H9 (cell line): ENCODE measurements around the gene RABGAP1L. TPM values are rescaled to one million over a fixed set of nuclear protein-coding genes. Genes with fewer than 3 reads are reported as not detected.

Experiments used
- DNase-seq: peaks from one replicate; pipeline ENCODE4 v3.0.0-alpha.2; 2017
- H2AFZ ChIP-seq: one replicate; pipeline ENCODE4 v1.6.1; 2013; ENCODE audit warnings: mild to moderate bottlenecking, low read length, control low read depth, moderate library complexity
- H2AK5ac ChIP-seq: 2 replicates; pipeline ENCODE4 v1.6.1; 2013; ENCODE audit warnings: low read length, control low read depth, mixed read lengths; ENCODE audit not compliant: insufficient read length
- H2BK120ac ChIP-seq: one replicate; pipeline ENCODE4 v1.6.1; 2013; ENCODE audit warnings: low read depth, mild to moderate bottlenecking, low read length, control low read depth, inconsistent platforms; ENCODE audit not compliant: poor library complexity, severe bottlenecking
- H2BK12ac ChIP-seq: 2 replicates; pipeline ENCODE4 v1.6.1; 2013; ENCODE audit warnings: low read length, control low read depth, mixed read lengths, low read depth; ENCODE audit not compliant: insufficient read length
- H2BK15ac ChIP-seq: 2 replicates; pipeline ENCODE4 v1.6.1; 2013; ENCODE audit warnings: low read depth, low read length, control low read depth
- H2BK20ac ChIP-seq: one replicate; pipeline ENCODE4 v1.6.1; 2013; ENCODE audit warnings: low read depth, mild to moderate bottlenecking, low read length, control low read depth, inconsistent platforms; ENCODE audit not compliant: poor library complexity, severe bottlenecking
- H2BK5ac ChIP-seq: 2 replicates; pipeline ENCODE4 v1.6.1; 2013; ENCODE audit warnings: low read length, control low read depth, mixed read lengths; ENCODE audit not compliant: insufficient read length
- H3K14ac ChIP-seq: 2 replicates; pipeline ENCODE4 v1.6.1; 2013; ENCODE audit warnings: low read length, control low read depth; ENCODE audit not compliant: insufficient read depth
- H3K18ac ChIP-seq: 2 replicates; pipeline ENCODE4 v1.6.1; 2013; ENCODE audit warnings: low read depth, mild to moderate bottlenecking, mixed read lengths, low read length, control low read depth; ENCODE audit not compliant: insufficient read length
- H3K23ac ChIP-seq: 2 replicates; pipeline ENCODE4 v1.6.1; 2013; ENCODE audit warnings: low read length, control low read depth, mixed read lengths, low read depth; ENCODE audit not compliant: insufficient read length
- H3K23me2 ChIP-seq: 2 replicates; pipeline ENCODE4 v1.6.1; 2013; ENCODE audit warnings: low read depth, mild to moderate bottlenecking, mixed read lengths, low read length, control low read depth; ENCODE audit not compliant: insufficient read length, poor library complexity, severe bottlenecking
- H3K27ac ChIP-seq: 2 replicates; pipeline ENCODE4 v1.5.1; 2013; ENCODE audit warnings: low read length, control low read depth, mixed read lengths, low read depth; ENCODE audit not compliant: insufficient read length
- H3K27me3 ChIP-seq: 2 replicates; pipeline ENCODE4 v1.6.1; 2013; ENCODE audit warnings: low read length, control low read depth, inconsistent platforms; ENCODE audit not compliant: insufficient read depth
- H3K4ac ChIP-seq: 2 replicates; pipeline ENCODE4 v1.6.1; 2013; ENCODE audit warnings: low read depth, mild to moderate bottlenecking, control low read depth, inconsistent platforms, low read length, moderate library complexity
- H3K4me1 ChIP-seq: 2 replicates; pipeline ENCODE4 v1.6.1; 2013; ENCODE audit warnings: low read length, control low read depth, inconsistent platforms; ENCODE audit not compliant: insufficient read depth
- H3K4me2 ChIP-seq: 2 replicates; pipeline ENCODE4 v1.6.1; 2013; ENCODE audit warnings: low read length, control low read depth, mixed read lengths; ENCODE audit not compliant: insufficient read length, insufficient read depth
- H3K56ac ChIP-seq: 2 replicates; pipeline ENCODE4 v1.6.1; 2013; ENCODE audit warnings: low read depth, mild to moderate bottlenecking, mixed read lengths, low read length, control low read depth; ENCODE audit not compliant: insufficient read length
- H3K79me1 ChIP-seq: 2 replicates; pipeline ENCODE4 v1.6.1; 2013; ENCODE audit warnings: low read depth, mild to moderate bottlenecking, moderate library complexity, low read length, control low read depth, inconsistent platforms; ENCODE audit not compliant: insufficient read depth, poor library complexity, severe bottlenecking
- H3K79me2 ChIP-seq: 2 replicates; pipeline ENCODE4 v1.6.1; 2013; ENCODE audit warnings: low read length, control low read depth, inconsistent platforms; ENCODE audit not compliant: insufficient read depth
- H3K9ac ChIP-seq: 2 replicates; pipeline ENCODE4 v1.6.1; 2013; ENCODE audit warnings: low read length, control low read depth, mixed read lengths; ENCODE audit not compliant: insufficient read length; ENCODE audit errors: extremely low read depth
- H3K9me3 ChIP-seq: one replicate; pipeline ENCODE4 v1.6.1; 2013; ENCODE audit warnings: low read depth, low read length, inconsistent platforms; ENCODE audit not compliant: control insufficient read depth
- H3T11ph ChIP-seq: one replicate; pipeline ENCODE4 v1.6.1; 2013; ENCODE audit warnings: mild to moderate bottlenecking, low read length, control low read depth, inconsistent platforms
- H4K20me1 ChIP-seq: one replicate; pipeline ENCODE4 v1.6.1; 2013; ENCODE audit not compliant: control insufficient read depth, insufficient read length, insufficient read depth
- H4K5ac ChIP-seq: 2 replicates; pipeline ENCODE4 v1.6.1; 2013; ENCODE audit warnings: low read depth, mild to moderate bottlenecking, mixed read lengths, low read length, control low read depth; ENCODE audit not compliant: insufficient read length
- H4K8ac ChIP-seq: replicated peaks from 2 replicates; pipeline ENCODE4 v1.6.1; 2013; ENCODE audit warnings: low read length, control low read depth, mixed read lengths, low read depth; ENCODE audit not compliant: insufficient read length
- H4K91ac ChIP-seq: 2 replicates; pipeline ENCODE4 v1.6.1; 2013; ENCODE audit warnings: low read depth, mild to moderate bottlenecking, moderate library complexity, mixed read lengths, low read length, control low read depth; ENCODE audit not compliant: insufficient read length
- H3K27ac Mint-ChIP-seq, 3 experiments: 2 replicates in 2 of 3; 3 replicates in 1 of 3; pipeline ENCODE4 v1.8.0; 2020 to 2021; ENCODE audit warnings: mixed read lengths in 3 of 3, mild to moderate bottlenecking in 1 of 3, moderate library complexity in 1 of 3
- H3K27me3 Mint-ChIP-seq: 2 replicates; pipeline ENCODE4 v1.8.0; 2021; ENCODE audit warnings: low read depth, mild to moderate bottlenecking, moderate library complexity, mixed read lengths
- H3K36me3 Mint-ChIP-seq, 3 experiments: 2 replicates in 2 of 3; 3 replicates in 1 of 3; pipeline ENCODE4 v1.8.0; 2020 to 2021; ENCODE audit warnings: low read depth in 3 of 3, mixed read lengths in 3 of 3; ENCODE audit not compliant: insufficient read depth in 1 of 3
- H3K4me1 Mint-ChIP-seq, 2 experiments: 2 replicates each; pipeline ENCODE4 v1.8.0; 2020; ENCODE audit warnings: mixed read lengths in 2 of 2
- H3K4me3 Mint-ChIP-seq, 2 experiments: 2 replicates in 1 of 2; 3 replicates in 1 of 2; pipeline ENCODE4 v1.8.0; 2020 to 2021; ENCODE audit warnings: mild to moderate bottlenecking in 2 of 2, mixed read lengths in 2 of 2, moderate library complexity in 1 of 2
- H3K9me3 Mint-ChIP-seq, 2 experiments: 2 replicates in 1 of 2; 3 replicates in 1 of 2; pipeline ENCODE4 v1.8.0; 2020; ENCODE audit warnings: mild to moderate bottlenecking in 2 of 2, mixed read lengths in 2 of 2, moderate library complexity in 1 of 2
- WGBS: extraction: QIAGEN DNeasy Blood & Tissue Kit; methylation state at CpG from one replicate; pipeline ENCODE4 v1.1.7; 2013; ENCODE audit warnings: missing lambda C conversion rate, low lambda C conversion rate, mixed read lengths; ENCODE audit not compliant: insufficient read length; ENCODE audit errors: extremely low coverage; 5-methylcytosine and 5-hydroxymethylcytosine counted together
- total RNA-seq: library from RNA; stranded (reverse); gene quantifications from 2 replicates; pipeline ENCODE4 v1.2.1, GENCODE V29; 2021
- TF ChIP-seq, protein P1 (sequence below): fragments of 200-600 bp; sonication (generic); conservative IDR thresholded peaks from 3 replicates; pipeline ENCODE4 v1.8.0; 2021; ENCODE audit warnings: antibody characterized with exemption, mild to moderate bottlenecking

Gene RABGAP1L
- total RNA-seq, 1 experiment from 2014 or later, result 147 TPM

DNA sequence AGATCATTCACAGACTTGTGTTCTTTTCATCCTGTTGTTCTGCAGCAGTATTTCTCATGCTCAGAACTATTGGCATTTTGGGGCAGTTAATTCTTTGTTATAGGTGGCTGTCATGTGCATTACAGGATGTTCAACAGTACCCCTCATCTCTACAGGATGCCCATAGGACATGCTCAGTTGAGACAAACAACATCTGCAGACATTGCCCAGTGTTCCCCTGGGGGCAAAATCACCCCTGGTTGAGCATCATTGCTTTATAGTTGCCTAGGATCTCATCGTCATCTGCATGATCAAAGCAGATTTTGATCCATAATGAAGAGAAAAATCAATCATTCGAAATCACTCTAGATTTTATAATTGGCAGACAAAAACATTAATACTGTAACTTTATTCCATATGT, 617.9 kb downstream of the RABGAP1L start:
- Histone ChIP-seq H3K27me3 (no peaks in the 10 kb centered on the region), H3T11ph (no peak overlapping the region), H3K23ac (no peak overlapping the region), H3K18ac (no peak overlapping the region), H4K5ac (no peak overlapping the region), H3K14ac (no peak overlapping the region), H2AK5ac (no peak overlapping the region), H3K79me1 (no peaks in the 10 kb centered on the region), H3K27ac (no peak overlapping the region), H3K79me2 (no peaks in the 10 kb centered on the region), H2BK5ac (no peak overlapping the region), H2BK20ac (no peak overlapping the region), H4K20me1 (no peaks in the 10 kb centered on the region), H3K4ac (no peak overlapping the region), H3K56ac (no peak overlapping the region), H2AFZ (no peak overlapping the region), H3K23me2 (no peaks in the 10 kb centered on the region), H2BK15ac (no peak overlapping the region), H2BK120ac (no peak overlapping the region), H3K9ac (no peak overlapping the region), H3K4me2 (no peak overlapping the region), H2BK12ac (no peak overlapping the region), H3K4me1 (no peaks in the 10 kb centered on the region), H4K8ac (no peak overlapping the region), H4K91ac (no peak overlapping the region), H3K9me3 (no peaks in the 10 kb centered on the region)
- Mint-ChIP-seq H3K4me3 (no peak overlapping the region), H3K27me3 (no peaks in the 10 kb centered on the region), H3K27ac (no peak overlapping the region), H3K36me3 (peaks cover 0 to 10% (median 4%) of the 10 kb centered on the region in 3 experiments; a peak in 3 of 7 replicates), H3K4me1 (peaks cover 0 to under 1% of the 10 kb centered on the region in 2 experiments; a peak in 3 of 4 replicates), H3K9me3 (peaks cover 2 to 4% of the 10 kb centered on the region in 2 experiments; a peak in 2 of 5 replicates)
- WGBS, result no CpG with 5 or more reads among the region's 2 CpGs
- no peak for DNase-seq
- TF ChIP-seq, protein P1, sequence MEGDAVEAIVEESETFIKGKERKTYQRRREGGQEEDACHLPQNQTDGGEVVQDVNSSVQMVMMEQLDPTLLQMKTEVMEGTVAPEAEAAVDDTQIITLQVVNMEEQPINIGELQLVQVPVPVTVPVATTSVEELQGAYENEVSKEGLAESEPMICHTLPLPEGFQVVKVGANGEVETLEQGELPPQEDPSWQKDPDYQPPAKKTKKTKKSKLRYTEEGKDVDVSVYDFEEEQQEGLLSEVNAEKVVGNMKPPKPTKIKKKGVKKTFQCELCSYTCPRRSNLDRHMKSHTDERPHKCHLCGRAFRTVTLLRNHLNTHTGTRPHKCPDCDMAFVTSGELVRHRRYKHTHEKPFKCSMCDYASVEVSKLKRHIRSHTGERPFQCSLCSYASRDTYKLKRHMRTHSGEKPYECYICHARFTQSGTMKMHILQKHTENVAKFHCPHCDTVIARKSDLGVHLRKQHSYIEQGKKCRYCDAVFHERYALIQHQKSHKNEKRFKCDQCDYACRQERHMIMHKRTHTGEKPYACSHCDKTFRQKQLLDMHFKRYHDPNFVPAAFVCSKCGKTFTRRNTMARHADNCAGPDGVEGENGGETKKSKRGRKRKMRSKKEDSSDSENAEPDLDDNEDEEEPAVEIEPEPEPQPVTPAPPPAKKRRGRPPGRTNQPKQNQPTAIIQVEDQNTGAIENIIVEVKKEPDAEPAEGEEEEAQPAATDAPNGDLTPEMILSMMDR, result no peak
